OCI-LY1 (cell line): ENCODE measurements around the gene CLSTN3.

ENCODE experiments used
- CTCF ChIP-seq: fragments of 200-600 bp; sonication (generic), shearing (Covaris generic); IDR thresholded peaks from 2 replicates; pipeline ENCODE4 v1.5.1; 2017; ENCODE audit warnings: mild to moderate bottlenecking, antibody characterized with exemption, low read length, moderate library complexity, mixed read lengths
- EZH2 ChIP-seq: fragments of 200-600 bp; sonication (generic), shearing (Covaris generic); IDR thresholded peaks from 2 replicates; pipeline ENCODE4 v1.8.0; 2017; ENCODE audit warnings: borderline replicate concordance, mixed run types, mild to moderate bottlenecking, antibody characterized with exemption, low read length, moderate library complexity, mixed read lengths

DNA sequence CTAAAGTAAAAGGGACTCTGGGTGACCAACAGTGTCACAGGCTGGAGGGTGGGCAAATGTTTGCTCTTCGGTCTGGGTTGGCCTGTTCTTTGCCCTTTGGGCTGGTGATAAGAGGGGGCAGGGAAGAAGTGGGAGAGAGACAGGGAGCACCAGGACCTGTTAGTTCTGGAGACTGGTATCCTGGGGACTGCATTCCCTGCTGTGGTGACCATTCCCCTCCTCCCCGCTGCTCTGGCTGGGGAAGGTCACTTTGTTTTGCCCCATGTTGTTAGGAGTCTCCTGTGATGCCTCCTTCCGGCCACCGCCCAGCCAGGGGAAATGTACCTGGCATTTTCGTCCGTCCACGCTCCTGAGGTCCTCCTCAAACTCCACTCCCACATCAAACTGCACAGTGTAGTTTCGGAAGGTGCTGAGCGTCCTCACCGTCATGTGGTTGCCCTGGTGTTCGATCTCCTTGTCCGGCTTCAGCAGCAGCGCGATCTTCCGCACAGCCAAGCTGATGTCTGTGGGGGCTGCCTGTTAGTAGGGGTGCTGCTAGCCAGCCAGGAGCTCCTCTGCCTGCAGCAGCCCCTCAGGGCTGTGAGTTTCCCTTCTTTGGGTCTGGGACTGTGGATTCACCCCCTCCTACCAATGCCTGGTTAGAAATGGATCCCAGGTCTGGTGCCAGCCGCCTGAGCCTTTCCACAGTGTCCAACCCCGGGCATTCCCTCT, 2.1 kb upstream of the CLSTN3 start:
- TF ChIP-seq CTCF (no peak), EZH2 (no peak)
